HG03442 (cell line): Measurements from ENCODE around the gene TACR2.

ENCODE experiments used
- ATAC-seq: cut with Tn5 transposase; IDR thresholded peaks from one replicate; pipeline ENCODE4 v1.9.1; 2021; ENCODE audit warnings: mild to moderate bottlenecking, moderate library complexity; ENCODE audit not compliant: unreplicated experiment

The TACR2 gene

GRCh38 chr10:69405221-69405620 is 11.5 kb downstream of the TACR2 start:
- ATAC-seq = no peak

GRCh38 chr10:69404786-69405185 is 11.9 kb downstream of the TACR2 start:
- no peak for ATAC-seq

GRCh38 chr10:69403519-69403918 is 13.2 kb downstream of the TACR2 start:
- ATAC-seq = no peak

- no peak for ATAC-seq
Measured at GRCh38 chr10:69403066-69403465, 13.7 kb downstream of the TACR2 start.

- no peak for ATAC-seq
Measured at GRCh38 chr10:69402386-69402785, 14.3 kb downstream of the TACR2 start.

GRCh38 chr10:69401416-69401815 is 15.3 kb downstream of the TACR2 start:
- ATAC-seq = no peak

- no peak for ATAC-seq
Measured at GRCh38 chr10:69400936-69401335, 15.8 kb downstream of the TACR2 start.

- no peak for ATAC-seq
Measured at GRCh38 chr10:69398466-69398865, 18.3 kb downstream of the TACR2 start.

- ATAC-seq = no peak
Measured at GRCh38 chr10:69397972-69398371, 18.7 kb downstream of the TACR2 start.

GRCh38 chr10:69394020-69394419 is 22.7 kb downstream of the TACR2 start:
- no peak for ATAC-seq

GRCh38 chr10:69392481-69393000 is 24.2 kb downstream of the TACR2 start:
- peak; percentile 85 for ATAC-seq

GRCh38 chr10:69391158-69391557 is 25.6 kb downstream of the TACR2 start:
- no peak for ATAC-seq

- no peak for ATAC-seq
Measured at GRCh38 chr10:69389827-69390490, 26.8 kb downstream of the TACR2 start.

- no peak for ATAC-seq
Measured at GRCh38 chr10:69388488-69388887, 28.2 kb downstream of the TACR2 start.

GRCh38 chr10:69387500-69387899 is 29.2 kb downstream of the TACR2 start:
- no peak for ATAC-seq

- ATAC-seq = no peak
Measured at GRCh38 chr10:69385454-69386350, 31.0 kb downstream of the TACR2 start.

GRCh38 chr10:69384320-69384719 is 32.4 kb downstream of the TACR2 start:
- ATAC-seq = no peak

- no peak for ATAC-seq
Measured at GRCh38 chr10:69383558-69383957, 33.2 kb downstream of the TACR2 start.

- no peak for ATAC-seq
Measured at GRCh38 chr10:69382382-69383117, 34.2 kb downstream of the TACR2 start.

GRCh38 chr10:69379800-69380199 is 36.9 kb downstream of the TACR2 start:
- ATAC-seq = no peak

GRCh38 chr10:69377933-69378332 is 38.8 kb downstream of the TACR2 start:
- no peak for ATAC-seq
